A673 (cell line): ENCODE data around the gene ATP5F1D. TPM values are rescaled to one million over a fixed set of nuclear protein-coding genes. Genes with fewer than 3 reads are reported as not detected.
A peak's percentile ranks its signal among the peaks of the same experiment; 100 is the strongest.

Experiments used
- BruUV-seq: library from RNA; stranded (reverse); fragments of 400-500 nt; replicated peaks from 2 replicates; lab custom pipeline; 2021; lab: Mats Ljungman, UMichigan
- CTCF ChIA-PET: fragments of 300-600 bp; sonication (Branson Sonifier 250); formaldehyde crosslinking; loops from one replicate; lab custom pipeline; 2022; ENCODE audit warnings: antibody characterized with exemption; lab: Charles Lee
- POLR2A ChIA-PET: fragments of 300-600 bp; sonication (Branson Sonifier 250); formaldehyde crosslinking; loops from one replicate; lab custom pipeline; 2022; ENCODE audit warnings: antibody characterized with exemption; ENCODE audit not compliant: low non-redundant PET; lab: Charles Lee
- DNase-seq: peaks from one replicate; pipeline ENCODE4 v3.0.0-alpha.2; 2015; ENCODE audit warnings: low spot score
- H3K27ac ChIP-seq: fragments of 200-600 bp; sonication (generic); 2 replicates; pipeline ENCODE4 v1.5.1; 2016; ENCODE audit warnings: mixed run types, low read depth, mild to moderate bottlenecking, mixed read lengths, antibody characterized with exemption, low read length; ENCODE audit not compliant: poor library complexity, severe bottlenecking
- H3K27me3 ChIP-seq: fragments of 200-600 bp; sonication (generic); replicated peaks from 2 replicates; pipeline ENCODE4 v1.6.1; 2017; ENCODE audit warnings: mixed run types, low read depth, mild to moderate bottlenecking, mixed read lengths, antibody characterized with exemption, low read length; ENCODE audit not compliant: insufficient read depth, poor library complexity
- H3K36me3 ChIP-seq: fragments of 200-600 bp; sonication (generic); 2 replicates; pipeline ENCODE4 v1.6.1; 2016; ENCODE audit warnings: mixed run types, mild to moderate bottlenecking, mixed read lengths, antibody characterized with exemption, low read length; ENCODE audit not compliant: insufficient read depth, poor library complexity, severe bottlenecking
- H3K4me1 ChIP-seq: fragments of 200-600 bp; sonication (generic); 2 replicates; pipeline ENCODE4 v1.6.1; 2017; ENCODE audit warnings: mixed run types, mild to moderate bottlenecking, mixed read lengths, antibody characterized with exemption, low read length; ENCODE audit not compliant: insufficient read depth, poor library complexity, severe bottlenecking
- H3K4me3 ChIP-seq: fragments of 200-600 bp; sonication (generic); 2 replicates; pipeline ENCODE4 v1.5.1; 2016; ENCODE audit warnings: low read depth, mixed run types, mild to moderate bottlenecking, mixed read lengths, low read length; ENCODE audit not compliant: poor library complexity, severe bottlenecking
- H3K9me3 ChIP-seq: fragments of 200-600 bp; sonication (generic); 2 replicates; pipeline ENCODE4 v1.6.1; 2016; ENCODE audit warnings: mixed run types, low read depth, mild to moderate bottlenecking, mixed read lengths, antibody characterized with exemption, low read length; ENCODE audit not compliant: poor library complexity, severe bottlenecking
- CTCF ChIP-seq: fragments of 300-800, 200-600 bp; sonication (generic); conservative IDR thresholded peaks from 2 replicates; pipeline ENCODE4 v1.5.1; 2017; ENCODE audit warnings: low read depth, mild to moderate bottlenecking, antibody characterized with exemption, low read length, moderate library complexity, mixed read lengths
- EZH2 ChIP-seq: fragments of 200-600 bp; sonication (generic); IDR thresholded peaks from 2 replicates; pipeline ENCODE4 v1.6.1; 2017; ENCODE audit warnings: borderline replicate concordance, low read depth, mild to moderate bottlenecking, mixed read lengths, antibody characterized with exemption, low read length; ENCODE audit not compliant: poor library complexity, severe bottlenecking
- intact Hi-C: fragments of 100-400 bp; cut with micrococcal nuclease; formaldehyde crosslinking; loops from one replicate; pipeline ENCODE4 v1.10.0; 2022; ENCODE audit not compliant: unreplicated experiment
- total RNA-seq: library from RNA; stranded (reverse); gene quantifications from 2 replicates; pipeline ENCODE4 v1.2.3, GENCODE V29; 2021

Gene ATP5F1D
- total RNA-seq, 1 experiment from 2014 or later = 237 TPM

- H3K27ac ChIP-seq = peak overlapping the region; percentile 7
- no TSS peak for BruUV-seq
- intact Hi-C loops = loop anchor here (10.0 kb wide), 1 partner anchor 185 kb away; the partner anchor contains the start of genes CNN2, RNU6-2 and TMEM259
- peaks cover 3% of the 10 kb centered on the region for H3K36me3 ChIP-seq
- no peak for DNase-seq
- ChIA-PET POLR2A (no interaction called here), CTCF (no interaction called here)
- H3K4me1 ChIP-seq = peaks cover 52% of the 10 kb centered on the region
- no peaks in the 10 kb centered on the region for H3K9me3 ChIP-seq
- no peaks in the 10 kb centered on the region for H3K27me3 ChIP-seq
- no peak overlapping the region for H3K4me3 ChIP-seq
- TF ChIP-seq CTCF (no peak), EZH2 (no peak)
Observed at GRCh38 chr19:1210227-1210538, 31.4 kb upstream of the ATP5F1D start.

DNA sequence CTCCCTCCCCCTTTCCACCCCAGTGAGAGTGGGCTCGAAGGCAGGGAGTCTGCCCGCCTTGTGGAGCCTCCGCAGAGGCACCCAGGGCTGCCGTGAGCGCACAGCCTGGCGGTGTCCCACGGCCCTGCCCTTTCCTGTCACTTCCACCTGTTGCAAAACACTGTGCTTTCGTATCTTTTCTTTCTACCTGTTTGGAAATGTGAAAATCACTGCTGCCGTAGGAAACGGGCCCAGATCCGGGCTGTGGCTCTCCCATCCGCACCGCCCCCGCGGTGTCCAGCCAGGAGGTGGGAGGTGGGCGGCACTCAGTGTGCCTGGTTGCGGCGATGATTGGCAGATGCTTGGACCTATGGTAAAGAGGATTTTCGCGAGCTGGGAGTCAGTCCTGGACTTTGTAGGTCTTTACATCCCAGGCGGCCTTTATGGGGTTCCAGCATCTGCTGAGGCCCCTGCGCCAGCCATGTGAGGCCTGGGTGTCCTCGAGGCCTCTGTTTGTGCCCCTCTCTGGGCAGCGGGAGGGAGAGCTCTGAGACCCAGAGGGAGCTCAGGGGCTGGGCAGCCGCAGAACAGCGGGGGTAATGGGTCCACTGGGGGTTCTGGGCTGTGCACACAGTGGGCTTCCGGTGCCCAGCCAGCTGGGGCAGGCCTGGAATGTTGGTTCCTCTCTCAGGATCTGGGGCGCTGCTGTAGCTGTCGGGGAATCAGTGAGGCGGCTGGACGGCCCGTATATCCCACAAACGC is 29.9 kb upstream of the ATP5F1D start:
- CTCF ChIA-PET = interaction anchor here (0.7 kb wide), 2 partner anchors 8 to 42 kb away, joined by 7 to 9 read pairs; no protein-coding TSS in a partner anchor
- Histone ChIP-seq H3K27ac (peak overlapping the region; percentile 68), H3K27me3 (no peaks in the 10 kb centered on the region), H3K36me3 (peaks cover 3% of the 10 kb centered on the region), H3K4me1 (peaks cover 54% of the 10 kb centered on the region), H3K4me3 (peak overlapping the region; percentile 34), H3K9me3 (no peaks in the 10 kb centered on the region)
- POLR2A ChIA-PET = interaction anchor here (0.8 kb wide), 1 partner anchor 57 kb away, joined by 3 read pairs; no protein-coding TSS in a partner anchor
- intact Hi-C loops = loop anchor here (10.0 kb wide), 1 partner anchor 187 kb away; the partner anchor contains the start of genes CNN2, RNU6-2 and TMEM259
- TF ChIP-seq EZH2 (no peak), CTCF (no peak)
- peak; percentile 90 for DNase-seq
- BruUV-seq = no TSS peak

DNA sequence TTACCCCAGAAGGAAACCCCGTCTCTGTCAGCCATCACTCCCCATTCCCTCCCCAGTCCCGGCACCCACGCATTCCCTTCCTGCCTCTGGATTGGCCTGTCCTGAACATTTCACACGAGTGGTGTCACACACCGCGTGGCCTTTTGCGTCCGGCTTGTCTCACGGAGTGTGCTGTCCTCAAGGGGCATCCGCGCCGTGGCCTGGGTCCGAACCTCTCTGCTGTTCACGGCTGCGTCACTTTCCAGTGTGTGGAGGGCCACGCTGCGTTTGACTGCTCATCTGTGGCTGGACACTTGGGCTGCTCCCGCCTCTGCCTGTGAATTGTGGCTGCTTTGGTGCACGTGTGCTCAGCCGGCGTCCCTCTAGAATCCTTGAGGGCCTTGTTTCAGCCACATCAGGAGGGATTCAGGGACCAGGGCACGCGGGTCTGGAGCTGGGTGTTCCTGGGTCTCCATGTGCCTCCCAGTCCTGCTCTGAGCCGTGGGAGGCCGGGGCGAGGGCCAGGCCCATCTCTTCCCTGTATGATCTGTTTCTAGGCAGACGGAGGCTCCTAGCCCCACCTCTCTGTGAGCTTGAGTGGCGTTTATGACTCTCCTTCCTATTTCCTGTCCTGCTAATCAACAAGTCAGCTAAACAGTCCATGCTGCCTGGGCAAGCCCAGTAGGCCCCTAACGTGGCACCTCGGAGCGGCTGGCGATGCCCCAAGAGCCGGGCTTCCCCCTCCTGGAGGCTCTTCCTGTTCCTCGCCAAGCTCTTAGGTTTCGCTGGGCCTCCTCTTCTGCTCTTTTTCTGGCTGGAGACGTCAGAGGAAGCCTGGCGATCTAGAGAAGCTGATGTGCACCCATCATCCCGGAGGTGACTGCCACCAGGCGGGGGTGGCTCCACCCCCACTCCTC is 27.9 kb upstream of the ATP5F1D start:
- Histone ChIP-seq H3K9me3 (no peaks in the 10 kb centered on the region), H3K27me3 (no peaks in the 10 kb centered on the region), H3K4me1 (peaks cover 49% of the 10 kb centered on the region), H3K27ac (peak overlapping the region; percentile 87), H3K4me3 (peak overlapping the region; percentile 2), H3K36me3 (peaks cover 3% of the 10 kb centered on the region)
- intact Hi-C loops = loop anchor here (10.0 kb wide), 1 partner anchor 189 kb away; the partner anchor contains the start of genes CNN2, RNU6-2 and TMEM259
- CTCF ChIA-PET = interaction anchor here (0.6 to 1.4 kb wide), 2 partner anchors 9 to 202 kb away, joined by 3 to 4 read pairs; no protein-coding TSS in a partner anchor
- BruUV-seq = no TSS peak
- POLR2A ChIA-PET = no interaction called here
- peak; percentile 92 for DNase-seq
- TF ChIP-seq CTCF (no peak), EZH2 (no peak)
